Frontal cortex (tissue), 4 donors: ENCODE data around the gene FCF1. TPM values are rescaled to one million over a fixed set of nuclear protein-coding genes. Genes with fewer than 3 reads are reported as not detected.

ENCODE experiments used
- DNase-seq, 2 donors: peaks; one replicate each; pipeline ENCODE4 v3.0.0; 2012; ENCODE audit warnings: low spot score in 2 of 2
- FAIRE-seq: peaks from 2 replicates; lab custom pipeline; 2012; peaks lifted over from hg19 to GRCh38; lab: Jason Lieb, UNC
- total RNA-seq: library from RNA; depleted of rRNA; stranded (reverse); fragments of >200 nt; gene quantifications from one replicate; pipeline ENCODE4 v1.2.3, GENCODE V29; 2014
- donor health status: control.
- donor health status: control.
- donor health status: control.

The FCF1 gene
- total RNA-seq, 1 donor from 2014 or later: 21.2 TPM

DNA sequence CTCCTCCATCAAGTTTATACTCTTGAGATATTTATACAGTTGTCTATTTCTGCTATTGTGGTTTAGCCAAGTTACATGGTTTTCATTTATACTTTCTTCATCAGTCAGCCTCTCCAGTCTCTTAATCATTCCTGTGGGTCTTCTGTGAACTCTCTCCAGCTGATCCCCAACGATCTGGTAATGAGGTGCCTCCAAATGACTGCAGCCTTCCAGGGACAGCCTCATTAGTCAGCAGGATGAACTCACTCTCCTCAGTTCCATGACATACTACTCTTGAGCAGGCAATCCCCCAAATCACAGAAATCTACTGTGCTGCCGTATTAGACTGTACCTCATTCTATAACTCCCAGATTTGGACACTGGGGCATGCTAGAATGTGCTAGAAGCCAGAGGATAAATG is 15.4 kb upstream of the FCF1 start:
- DNase-seq: no peak
- FAIRE-seq: no peak

DNA sequence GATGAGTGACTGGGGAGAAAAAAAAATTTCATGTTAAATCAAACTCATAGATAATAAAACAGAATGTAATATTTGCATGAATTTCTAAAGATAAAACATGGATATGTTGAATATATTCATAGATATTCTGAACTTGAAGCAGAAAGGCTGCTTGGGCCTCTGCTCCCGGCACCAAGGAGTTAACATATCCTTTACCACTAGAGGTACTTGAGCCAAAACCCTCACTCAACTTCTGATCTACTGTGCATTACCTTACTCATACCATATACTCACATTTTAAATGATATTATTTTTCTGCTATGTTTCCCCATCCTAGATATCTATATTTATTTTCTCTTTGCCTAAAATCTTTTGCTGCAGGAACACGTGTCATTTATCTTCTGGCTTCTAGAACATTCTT is 15.0 kb upstream of the FCF1 start:
- DNase-seq (no peak), FAIRE-seq (no peak)

DNA sequence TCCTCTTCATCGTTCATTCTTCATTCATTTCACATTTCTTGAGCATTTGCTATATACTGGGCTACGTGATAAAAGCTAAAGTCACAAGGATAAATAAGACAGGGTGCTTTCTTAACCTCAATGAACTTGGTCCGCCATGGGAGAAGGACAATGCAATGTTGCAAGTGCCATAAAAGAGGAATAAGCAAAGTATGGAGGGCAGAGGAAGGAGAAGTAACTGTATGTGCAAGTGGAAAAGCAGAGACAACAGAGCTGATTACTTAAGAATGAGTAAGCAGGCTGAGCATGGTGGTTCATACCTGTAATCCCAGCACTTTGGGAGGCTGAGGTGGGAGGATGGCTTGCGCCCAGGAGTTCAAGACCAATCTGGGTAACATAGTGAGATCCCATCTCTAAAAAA is 14.5 kb upstream of the FCF1 start:
- no peak for FAIRE-seq
- no peak for DNase-seq

DNA sequence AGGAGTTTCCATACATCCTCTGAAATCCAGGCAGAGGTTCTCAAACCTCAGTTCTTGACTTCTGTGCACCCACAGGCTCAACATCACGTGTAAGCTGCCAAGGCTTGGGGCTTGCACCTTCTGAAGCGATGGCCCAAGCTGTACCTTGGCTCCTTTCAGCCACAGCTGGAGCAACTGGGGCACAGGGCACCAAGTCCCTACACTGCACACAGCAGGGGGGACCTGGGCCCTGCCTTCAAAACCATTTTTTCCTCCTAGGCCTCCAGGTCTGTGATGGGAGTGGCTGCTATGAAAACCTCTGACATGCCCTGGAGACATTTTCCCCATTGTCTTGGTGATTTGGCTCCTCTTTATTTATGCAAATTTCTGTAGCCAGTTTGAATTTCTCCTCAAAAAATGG is 10.7 kb upstream of the FCF1 start:
- FAIRE-seq (no peak), DNase-seq (no peak)

DNA sequence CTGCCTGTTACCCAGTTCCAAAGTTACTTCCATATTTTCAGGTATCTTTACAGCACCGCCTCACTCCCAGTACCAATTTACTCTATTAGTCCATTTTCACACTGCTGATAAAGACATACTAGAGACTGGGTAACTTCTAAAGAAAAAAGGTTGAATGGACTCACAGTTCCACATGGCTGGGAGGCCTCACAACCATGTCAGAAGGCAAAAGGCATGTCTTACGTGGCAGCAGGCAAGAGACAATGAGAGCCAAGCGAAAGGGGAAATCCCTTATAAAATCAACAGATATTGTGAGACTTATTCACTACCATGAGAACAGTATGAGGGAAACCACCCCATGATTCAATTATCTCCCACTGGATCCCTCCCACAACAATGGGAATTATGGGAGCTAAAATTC is 9.9 kb upstream of the FCF1 start:
- no peak for FAIRE-seq
- no peak for DNase-seq

DNA sequence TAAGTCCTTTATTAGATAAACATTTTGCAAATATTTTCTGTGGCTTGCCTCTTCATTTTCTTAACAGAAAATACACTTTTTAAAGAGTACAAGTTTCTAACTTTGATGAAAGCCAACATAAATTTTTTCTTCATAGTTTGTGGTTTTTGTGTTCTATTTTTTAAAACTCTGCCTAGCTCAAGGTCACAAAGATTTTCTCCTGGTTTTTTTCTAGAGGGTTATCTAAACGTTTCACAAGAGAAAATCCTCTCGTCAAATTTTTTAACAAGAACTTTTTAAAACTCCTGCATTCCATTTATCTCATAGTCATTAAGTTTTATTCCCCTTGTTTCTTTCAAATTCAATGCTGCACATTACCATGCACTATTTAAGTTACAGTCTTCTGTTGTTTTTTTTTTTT is 8.3 kb upstream of the FCF1 start:
- DNase-seq: no peak
- FAIRE-seq: no peak

DNA sequence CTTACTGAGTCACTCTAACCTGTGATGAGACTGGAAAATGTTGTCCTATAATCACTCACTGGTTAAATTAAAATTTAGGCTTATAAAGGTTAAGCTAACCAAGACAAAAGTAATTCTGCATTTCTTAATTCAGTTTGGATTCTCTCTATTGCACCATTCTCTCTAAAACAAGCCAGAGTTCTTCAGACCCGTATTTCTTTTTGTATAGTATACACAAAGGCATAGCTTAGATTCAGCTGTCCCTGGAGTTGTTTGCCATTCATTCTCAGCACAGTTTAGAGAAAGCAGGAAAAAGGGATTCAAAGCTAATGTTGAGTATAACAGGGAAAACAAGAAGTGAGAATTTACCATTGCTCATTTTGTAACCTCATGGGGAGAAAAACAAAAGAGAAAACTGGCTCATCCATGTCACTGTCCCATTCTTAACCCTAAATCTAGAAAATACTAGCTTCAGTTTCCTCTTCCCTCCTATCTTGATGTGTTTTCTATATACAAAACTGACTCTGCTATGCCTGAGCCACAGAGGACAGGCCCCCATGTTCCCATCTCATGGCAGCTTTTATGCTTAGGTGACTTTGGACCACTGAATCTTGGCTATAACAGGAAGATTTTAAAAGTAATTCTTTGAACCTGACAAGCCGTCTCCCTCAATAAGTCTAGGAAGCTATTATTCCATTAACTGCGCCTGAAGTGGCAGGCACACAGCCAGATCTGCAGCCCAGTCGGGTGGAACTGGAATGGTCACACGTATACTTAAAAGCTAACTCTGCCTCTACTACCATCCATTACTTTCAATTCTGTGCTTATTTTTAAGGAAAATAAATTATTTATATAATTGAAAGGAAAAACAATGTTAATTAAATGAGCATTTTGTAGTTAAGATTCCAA is 7.1 kb upstream of the FCF1 start:
- no peak for DNase-seq
- FAIRE-seq: no peak

DNA sequence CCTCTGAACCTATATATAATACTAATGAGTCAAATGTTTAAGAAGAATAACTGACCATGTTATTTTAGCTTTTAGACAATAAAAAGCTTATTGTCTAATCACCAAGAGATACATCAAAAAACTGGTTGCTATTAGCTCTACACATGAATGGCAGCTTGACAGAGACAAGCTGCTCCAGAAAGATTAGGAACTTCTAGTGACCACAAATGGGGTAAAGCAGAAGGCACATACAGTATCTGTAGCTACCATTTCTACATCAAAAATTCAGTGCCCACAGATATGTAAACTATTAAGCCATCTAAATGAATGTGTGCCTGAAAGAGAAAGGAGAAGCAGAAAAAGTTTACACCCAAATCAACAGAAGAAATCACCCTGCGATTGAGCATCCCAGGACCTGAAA is 2.5 kb upstream of the FCF1 start:
- no peak for FAIRE-seq
- DNase-seq: no peak

DNA sequence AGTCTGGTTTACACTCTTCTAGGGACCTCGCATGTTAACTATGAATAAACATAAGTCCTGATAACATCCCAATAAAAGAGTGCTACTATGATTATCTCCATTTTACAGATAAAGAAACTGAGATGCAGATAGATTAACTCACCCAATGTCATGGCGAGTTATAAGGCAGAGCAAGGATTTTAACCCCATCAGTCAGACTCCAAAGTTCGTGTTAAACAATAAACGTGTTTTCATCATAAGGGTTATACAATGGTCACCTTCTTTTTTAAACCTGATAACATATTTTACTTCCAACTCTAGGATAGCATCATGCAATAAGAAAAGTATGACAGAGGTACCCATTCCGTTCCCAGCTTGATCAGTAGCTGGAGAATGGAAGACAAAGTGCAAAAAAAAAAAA is 1.3 kb upstream of the FCF1 start:
- no peak for FAIRE-seq
- no peak for DNase-seq

DNA sequence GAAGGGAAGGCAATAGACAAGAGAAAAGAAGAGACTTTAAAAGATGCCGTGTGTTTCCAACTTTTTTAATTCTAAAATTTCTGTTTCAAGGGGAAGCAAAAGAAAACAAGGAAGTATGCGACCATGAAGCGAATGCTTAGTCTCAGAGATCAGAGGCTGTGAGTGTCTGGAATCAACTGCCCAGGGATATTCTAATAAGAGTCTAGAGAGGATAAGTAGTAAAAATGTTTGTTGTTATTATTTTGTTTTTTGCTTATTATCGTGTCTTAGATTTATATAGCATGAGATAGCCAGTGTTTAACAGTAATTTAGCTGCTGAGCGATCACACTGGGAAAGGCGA is 421 bp downstream of the FCF1 start:
- FAIRE-seq (no peak), DNase-seq (no peak)

DNA sequence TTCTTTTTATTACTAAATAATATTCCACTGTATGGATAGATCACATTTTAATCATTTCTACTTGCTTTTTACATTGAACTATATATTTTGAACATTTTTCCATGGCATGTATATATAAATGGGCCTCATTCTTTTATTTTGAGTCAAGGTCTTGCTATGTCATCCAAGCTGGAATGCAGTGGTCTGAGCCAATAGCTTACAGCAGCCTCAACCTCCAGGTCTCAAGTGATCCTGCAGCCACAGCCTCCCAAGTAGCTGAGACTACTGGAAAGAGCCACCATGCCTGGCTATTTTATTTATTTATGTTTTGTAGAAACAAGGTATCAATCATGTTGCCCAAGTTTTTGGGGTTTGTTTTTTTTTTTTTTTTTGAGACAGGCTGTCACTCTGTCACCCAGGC is 7.6 kb downstream of the FCF1 start:
- DNase-seq: no peak
- FAIRE-seq: no peak

DNA sequence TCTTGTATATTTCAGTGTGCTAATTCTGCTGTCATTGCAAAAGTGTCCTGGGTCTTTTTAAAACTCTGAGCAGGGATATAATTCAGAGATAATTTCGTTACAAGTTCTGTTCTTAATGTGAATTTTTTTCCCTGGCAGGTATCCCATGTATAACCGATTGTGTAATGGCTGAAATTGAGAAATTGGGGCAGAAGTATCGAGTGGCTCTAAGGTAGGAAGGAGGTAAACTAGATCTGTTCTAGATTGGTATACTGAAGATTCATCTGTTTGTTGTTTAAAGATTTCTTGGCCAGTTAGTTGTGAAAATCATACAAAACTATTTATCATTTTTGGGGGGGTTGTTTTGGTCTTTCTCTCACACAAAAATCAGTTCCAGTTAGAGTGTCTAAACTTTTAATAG is 10.2 kb downstream of the FCF1 start:
- DNase-seq: no peak
- FAIRE-seq: no peak

DNA sequence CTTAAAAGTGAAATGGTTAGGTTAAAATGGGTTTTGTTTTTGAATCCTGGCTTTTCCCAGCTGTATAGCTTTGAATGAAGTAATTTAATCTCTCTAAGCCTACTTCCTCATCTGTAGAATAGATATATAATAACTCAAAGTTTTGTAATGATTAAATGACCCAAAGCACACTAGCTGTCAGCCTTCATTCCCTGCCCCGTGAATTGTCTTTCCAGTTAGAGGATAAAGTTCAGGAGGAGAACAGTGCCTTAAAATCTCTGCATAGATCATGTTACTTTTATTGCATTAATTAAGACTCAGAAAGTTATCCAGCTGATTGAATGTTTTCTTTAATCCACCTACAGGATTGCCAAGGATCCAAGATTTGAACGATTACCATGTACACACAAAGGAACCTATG is 19.4 kb downstream of the FCF1 start:
- DNase-seq (no peak), FAIRE-seq (no peak)

DNA sequence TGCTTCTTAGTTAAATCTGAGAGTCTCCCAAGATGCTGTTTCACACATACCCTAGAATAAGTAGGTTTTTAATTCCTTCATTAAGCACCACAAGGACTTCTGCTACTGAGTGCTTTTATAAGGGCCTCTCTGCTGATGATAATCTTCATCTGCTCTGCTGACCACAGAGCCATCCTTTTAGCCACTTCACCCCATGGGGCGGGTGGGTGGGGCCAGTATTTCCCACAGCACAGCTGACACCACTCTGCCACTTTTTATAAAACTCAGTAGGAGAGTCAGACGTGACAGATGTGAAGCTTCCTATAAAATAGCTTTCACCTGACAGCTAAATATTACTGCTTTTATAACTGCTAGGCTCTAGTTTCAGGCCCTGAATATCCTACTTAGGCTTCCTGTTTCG is 20.3 kb downstream of the FCF1 start:
- DNase-seq: no peak
- no peak for FAIRE-seq

DNA sequence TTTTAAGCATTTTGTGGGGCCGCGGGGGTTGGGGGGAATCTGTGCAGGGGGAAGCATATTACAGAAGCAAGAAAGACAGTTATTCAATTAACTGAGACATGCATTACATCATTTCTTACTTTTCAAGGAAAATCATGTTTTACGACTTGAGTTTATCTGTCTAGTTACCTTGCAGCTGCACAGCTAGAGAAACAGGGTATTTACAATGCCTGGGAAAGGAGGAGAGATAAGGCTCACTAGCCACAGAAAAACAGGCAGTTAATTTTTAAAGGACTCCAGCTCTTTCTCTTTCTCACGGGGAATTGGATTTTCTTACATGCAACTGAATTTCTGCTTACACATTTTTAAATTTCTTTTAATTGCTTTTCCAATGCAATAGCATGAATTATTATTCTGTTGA is 22.2 kb downstream of the FCF1 start:
- no peak for FAIRE-seq
- DNase-seq: no peak

DNA sequence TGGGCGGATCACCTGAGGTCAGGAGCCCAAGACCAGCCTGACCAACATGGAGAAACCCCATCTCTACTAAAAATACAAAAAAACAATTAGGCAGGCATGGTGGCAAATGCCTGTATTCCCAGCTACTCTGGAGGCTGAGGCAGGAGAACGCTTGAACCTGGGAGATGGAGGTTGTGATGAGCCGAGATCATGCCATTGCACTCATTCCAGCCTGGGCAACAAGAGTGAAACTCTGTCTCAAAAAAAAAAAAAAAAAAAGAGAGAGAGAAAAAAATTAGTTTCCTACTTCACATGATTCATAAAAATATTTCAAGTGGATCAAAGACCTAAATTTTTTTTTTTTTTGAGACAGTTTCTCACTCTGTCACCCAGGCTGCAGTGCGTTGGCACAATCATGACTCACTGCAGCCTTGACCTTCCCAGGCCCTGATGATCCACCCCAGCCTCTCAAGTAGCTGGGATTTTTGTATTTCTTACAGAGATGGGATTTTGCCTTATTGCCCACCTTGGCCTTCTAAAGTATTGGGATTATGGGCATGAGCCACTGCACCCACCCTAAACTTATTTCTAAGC is 24.9 kb downstream of the FCF1 start:
- DNase-seq: no peak

DNA sequence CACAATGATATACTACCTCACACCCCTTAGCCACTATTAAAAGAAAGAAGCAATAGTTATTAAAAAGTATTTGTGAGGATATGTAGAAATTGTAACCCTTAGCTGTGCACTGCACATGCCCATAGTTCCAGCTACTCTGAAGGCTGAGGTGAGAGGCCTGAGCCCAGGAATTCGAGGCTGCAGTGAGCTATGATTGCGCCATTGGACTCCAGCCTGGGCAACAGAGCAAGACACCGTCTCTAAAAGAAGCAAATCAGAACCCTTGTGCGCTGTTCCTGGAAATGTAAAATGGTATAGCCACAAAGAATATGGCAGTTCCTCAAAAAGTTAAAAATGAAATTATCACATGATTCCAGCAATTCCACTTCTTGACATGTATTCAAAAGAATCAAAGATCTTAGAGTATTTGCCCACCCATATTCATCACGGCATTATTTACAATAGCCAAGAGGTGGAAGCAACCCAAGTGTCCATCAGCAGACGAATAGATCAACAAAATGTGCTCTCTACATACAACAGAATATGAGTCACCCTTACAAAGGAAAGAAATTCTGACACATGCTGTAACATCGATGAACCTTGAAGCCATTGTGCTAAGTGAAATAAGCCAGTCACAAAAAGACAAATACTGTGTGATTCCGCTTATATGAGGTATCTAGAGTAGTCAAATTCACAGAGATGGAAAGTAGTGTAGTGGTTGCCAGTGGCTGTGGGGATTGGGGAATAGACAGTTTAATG is 26.5 kb downstream of the FCF1 start:
- DNase-seq (no peak), FAIRE-seq (no peak)

More for the DNA sequence above, 24.9 kb downstream of the FCF1 start:
- FAIRE-seq: no peak

DNA sequence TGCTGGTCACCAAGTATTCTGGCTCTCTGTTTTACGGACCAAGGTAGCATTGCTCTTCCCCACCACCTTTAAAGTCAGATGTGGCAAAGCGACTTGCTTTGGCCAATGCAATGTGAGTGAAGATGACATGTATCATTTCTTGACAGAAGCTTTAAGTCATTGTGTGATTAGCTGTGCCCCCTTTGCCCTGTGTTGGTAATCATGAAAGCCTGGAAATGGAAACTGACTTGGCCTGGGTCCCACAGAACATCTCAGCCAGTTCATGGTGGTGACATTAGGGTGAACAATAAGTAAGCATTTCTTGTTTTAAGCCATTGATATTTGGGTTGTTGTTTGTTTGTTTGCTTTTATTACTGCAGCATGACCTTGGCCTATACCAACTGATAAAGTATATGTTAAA is 34.3 kb downstream of the FCF1 start:
- DNase-seq: no peak
- no peak for FAIRE-seq

DNA sequence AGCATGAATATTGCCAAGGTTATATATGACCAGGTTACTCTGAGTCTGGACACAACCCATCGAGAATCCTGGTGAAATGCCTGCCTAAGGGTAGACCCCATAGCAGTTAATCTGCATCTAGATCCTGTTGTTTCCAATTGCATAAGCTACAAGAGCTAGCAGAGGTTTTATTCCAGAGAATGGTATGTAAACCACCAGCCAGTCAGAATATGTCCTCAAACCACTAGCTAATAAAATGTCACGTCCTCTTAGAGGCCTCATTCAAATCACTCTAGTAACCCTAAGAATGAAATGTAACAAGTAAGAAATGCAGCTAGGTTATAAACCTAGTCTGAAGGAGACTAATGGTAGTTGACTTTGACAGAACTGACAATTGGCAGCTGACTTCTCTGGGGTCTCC is 41.2 kb downstream of the FCF1 start:
- FAIRE-seq (no peak), DNase-seq (no peak)

DNA sequence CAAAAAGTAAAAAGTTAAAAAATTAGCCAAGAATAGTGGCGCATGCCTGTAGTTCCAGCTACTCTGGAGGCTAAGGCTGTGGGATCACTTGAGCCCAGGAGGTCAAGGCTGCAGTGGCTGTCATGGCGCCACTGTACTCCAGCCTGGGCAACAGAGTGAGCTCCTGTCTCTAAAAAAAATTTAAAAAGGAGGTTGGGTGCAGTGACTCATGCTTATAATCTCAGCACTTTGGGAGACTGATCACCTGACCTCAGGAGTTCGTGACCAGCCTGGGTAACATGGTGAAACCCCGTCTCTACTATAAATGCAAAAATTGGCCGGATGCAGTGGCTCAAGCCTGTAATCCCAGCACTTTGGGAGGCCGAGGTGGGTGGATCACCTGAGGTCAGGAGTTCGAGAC is 42.0 kb downstream of the FCF1 start:
- FAIRE-seq (no peak), DNase-seq (no peak)

DNA sequence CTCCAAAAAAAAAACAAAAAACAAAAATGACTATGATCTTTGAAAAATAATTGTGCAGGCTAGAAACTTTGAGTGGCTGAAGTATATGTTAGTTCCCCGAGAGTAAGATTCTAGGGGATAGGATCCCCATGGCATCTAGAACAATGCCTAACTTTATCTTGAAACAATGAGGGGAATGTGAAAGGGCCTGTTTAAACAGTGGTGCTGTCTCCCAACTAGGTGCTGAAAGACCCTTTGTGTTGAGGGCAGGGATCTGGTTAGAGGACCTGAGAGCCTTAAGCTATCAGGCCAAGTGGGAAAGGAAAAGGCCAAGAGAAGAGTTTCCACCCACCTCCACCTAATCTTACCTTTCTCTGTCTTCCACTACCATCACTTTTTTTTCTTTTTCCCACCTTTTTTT is 43.4 kb downstream of the FCF1 start:
- DNase-seq (no peak), FAIRE-seq (no peak)
